K562 (cell line): ENCODE results near the gene AQP9. TPM values are rescaled to one million over a fixed set of nuclear protein-coding genes. Genes with fewer than 3 reads are reported as not detected.

Experiments
- CBFA2T3 ChIP-seq: fragments of 450-650 bp; IDR thresholded peaks from 2 replicates; pipeline ENCODE4 v1.6.1; 2017
- CTBP1 ChIP-seq: fragments of 450-650 bp; IDR thresholded peaks from 2 replicates; pipeline ENCODE4 v1.6.1; 2016; ENCODE audit warnings: borderline replicate concordance
- ELF4 ChIP-seq: fragments of 450-650 bp; formaldehyde crosslinking; IDR thresholded peaks from 2 replicates; pipeline ENCODE4 v1.4.0; 2022; ENCODE audit warnings: missing genetic modification characterization
- FOXJ2 ChIP-seq: fragments of 200-800 bp; sonication (Bioruptor generic); IDR thresholded peaks from 2 replicates; pipeline ENCODE4 v1.6.1; 2016; ENCODE audit warnings: missing genetic modification characterization, missing compliant biosample characterization
- HNRNPL ChIP-seq: fragments of 200-400 bp; formaldehyde crosslinking; IDR thresholded peaks from 2 replicates; pipeline ENCODE4 v1.6.1; 2017; ENCODE audit warnings: low read depth, mild to moderate bottlenecking, low read length
- MCM3 ChIP-seq: fragments of 450-650 bp; IDR thresholded peaks from 2 replicates; pipeline ENCODE4 v1.6.1; 2016
- NELFE ChIP-seq: IDR thresholded peaks from 2 replicates; pipeline ENCODE4 v1.6.1; 2011; ENCODE audit warnings: mild to moderate bottlenecking; ENCODE audit not compliant: insufficient read depth, insufficient read length
- RAD21 ChIP-seq, 2 experiments: fragments of 250-450 bp in 1 of 2; fragments of 450-650 bp in 1 of 2; sonication (Bioruptor Pico) in 1 of 2; formaldehyde crosslinking in 1 of 2; IDR thresholded peaks in 1 of 2; conservative IDR thresholded peaks in 1 of 2; 2 replicates each; pipeline versions ENCODE4 v1.4.0 to v1.8.0; 2020 to 2022; ENCODE audit warnings: mild to moderate bottlenecking in 2 of 2, moderate library complexity in 1 of 2
- SREBF1 ChIP-seq: fragments of 150-350 bp; IDR thresholded peaks from 2 replicates; pipeline ENCODE4 v1.6.1; 2014; ENCODE audit warnings: antibody characterized with exemption, low read depth, low read length, borderline replicate concordance
- ZNF165 ChIP-seq: fragments of 250-450 bp; sonication (Bioruptor Pico); IDR thresholded peaks from 2 replicates; pipeline ENCODE4 v1.4.0; 2020; ENCODE audit warnings: borderline replicate concordance
- ZNF274 ChIP-seq: IDR thresholded peaks from 2 replicates; pipeline ENCODE4 v1.6.1; 2011; ENCODE audit warnings: low read depth, mild to moderate bottlenecking, low read length, moderate library complexity, borderline replicate concordance
- polyA plus RNA-seq, 8 experiments: library from polyadenylated mRNA; depleted of rRNA in 4 of 8; stranded (reverse) in 5 of 8; unstranded in 3 of 8; fragments of >200 nt; fragmentation: Nextera tagmentation in 2 of 8; fragmentation: Illumina TruSeq in 1 of 8; extraction: Ambion mirVana in 2 of 8; extraction: Trizol in 1 of 8; gene quantifications; 2 replicates each; pipeline versions ENCODE4 v1.2.1 to v1.2.3, GENCODE V29; 2011 to 2014; ENCODE audit warnings: inconsistent platforms in 1 of 8, missing spikeins in 1 of 8
- total RNA-seq, 7 experiments: library from RNA; depleted of rRNA in 6 of 7; stranded (reverse); fragments of >200 nt in 6 of 7; fragmentation: Illumina TruSeq in 2 of 7; extraction: Trizol in 2 of 7; gene quantifications; 2 replicates each; pipeline versions ENCODE4 v1.2.1 to v1.2.3, GENCODE V29; 2011 to 2021; ENCODE audit warnings: low replicate concordance in 1 of 7
- TF ChIP-seq, protein P1 (sequence below): fragments of 150-350 bp; IDR thresholded peaks from 2 replicates; pipeline ENCODE4 v1.6.1; 2014; ENCODE audit warnings: low read depth, mild to moderate bottlenecking, low read length, borderline replicate concordance
- TF ChIP-seq, protein P2 (sequence below): fragments of 450-650 bp; formaldehyde crosslinking; IDR thresholded peaks from 2 replicates; pipeline ENCODE4 v1.4.0; 2022; ENCODE audit warnings: missing genetic modification characterization

The AQP9 gene
- total and polyA plus RNA-seq, 9 of the 15 experiments (the other 6 are each of a cell fraction or from before 2014, with no cell fraction given) = 0.04 to 0.33 (median 0.07) TPM; not detected in 4

DNA sequence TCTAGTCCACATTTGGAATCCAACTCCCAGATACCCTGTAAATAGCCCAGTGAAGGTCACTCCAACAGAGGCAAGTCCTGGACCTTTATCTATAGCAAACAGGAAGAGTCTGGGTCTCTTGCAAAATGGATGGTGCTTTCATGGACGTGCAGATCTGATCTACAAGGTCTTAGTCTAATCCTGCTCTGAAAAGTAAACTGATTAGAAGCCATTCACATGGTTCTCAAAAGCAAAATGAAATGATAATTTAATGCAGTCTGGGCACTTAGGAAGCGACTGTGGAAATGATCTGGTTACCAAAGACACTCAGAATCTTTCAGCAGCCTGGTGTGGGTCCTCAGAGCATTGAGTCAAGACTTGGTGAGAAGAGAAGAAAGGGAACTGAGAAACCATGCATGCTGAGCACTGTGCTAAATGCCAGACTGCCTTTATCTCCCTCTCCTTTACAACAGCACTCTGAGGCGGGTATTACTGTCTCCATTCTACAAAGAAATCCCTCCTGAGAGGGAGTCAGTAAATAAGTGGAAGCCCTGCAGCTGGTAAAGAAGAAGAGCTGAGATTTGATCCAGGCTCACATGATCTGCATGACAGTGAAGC, 29.0 kb downstream of the AQP9 start (continued):
- TF ChIP-seq SREBF1 (no peak), FOXJ2 (tag) (no peak), ELF4 (no peak), CTBP1 (peak; percentile 53; the same call in 1 of the 2 replicates), ZNF274 (no peak), MCM3 (no peak), NELFE (no peak), CBFA2T3 (peak; percentile 77), RAD21 (CRISPR knock-in tag; conservative IDR thresholded peaks at IDR 0.05 in 1 of 2, IDR thresholded peaks at IDR 0.05 in 1 of 2) (0 out of 4 replicates have a peak, but pooled peaks of 1 of the 2 experiments have one; percentile 5), ZNF165 (CRISPR knock-in tag) (no peak), HNRNPL (no peak)
- TF ChIP-seq, protein P1, sequence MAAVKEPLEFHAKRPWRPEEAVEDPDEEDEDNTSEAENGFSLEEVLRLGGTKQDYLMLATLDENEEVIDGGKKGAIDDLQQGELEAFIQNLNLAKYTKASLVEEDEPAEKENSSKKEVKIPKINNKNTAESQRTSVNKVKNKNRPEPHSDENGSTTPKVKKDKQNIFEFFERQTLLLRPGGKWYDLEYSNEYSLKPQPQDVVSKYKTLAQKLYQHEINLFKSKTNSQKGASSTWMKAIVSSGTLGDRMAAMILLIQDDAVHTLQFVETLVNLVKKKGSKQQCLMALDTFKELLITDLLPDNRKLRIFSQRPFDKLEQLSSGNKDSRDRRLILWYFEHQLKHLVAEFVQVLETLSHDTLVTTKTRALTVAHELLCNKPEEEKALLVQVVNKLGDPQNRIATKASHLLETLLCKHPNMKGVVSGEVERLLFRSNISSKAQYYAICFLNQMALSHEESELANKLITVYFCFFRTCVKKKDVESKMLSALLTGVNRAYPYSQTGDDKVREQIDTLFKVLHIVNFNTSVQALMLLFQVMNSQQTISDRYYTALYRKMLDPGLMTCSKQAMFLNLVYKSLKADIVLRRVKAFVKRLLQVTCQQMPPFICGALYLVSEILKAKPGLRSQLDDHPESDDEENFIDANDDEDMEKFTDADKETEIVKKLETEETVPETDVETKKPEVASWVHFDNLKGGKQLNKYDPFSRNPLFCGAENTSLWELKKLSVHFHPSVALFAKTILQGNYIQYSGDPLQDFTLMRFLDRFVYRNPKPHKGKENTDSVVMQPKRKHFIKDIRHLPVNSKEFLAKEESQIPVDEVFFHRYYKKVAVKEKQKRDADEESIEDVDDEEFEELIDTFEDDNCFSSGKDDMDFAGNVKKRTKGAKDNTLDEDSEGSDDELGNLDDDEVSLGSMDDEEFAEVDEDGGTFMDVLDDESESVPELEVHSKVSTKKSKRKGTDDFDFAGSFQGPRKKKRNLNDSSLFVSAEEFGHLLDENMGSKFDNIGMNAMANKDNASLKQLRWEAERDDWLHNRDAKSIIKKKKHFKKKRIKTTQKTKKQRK = no peak
- TF ChIP-seq, protein P2, sequence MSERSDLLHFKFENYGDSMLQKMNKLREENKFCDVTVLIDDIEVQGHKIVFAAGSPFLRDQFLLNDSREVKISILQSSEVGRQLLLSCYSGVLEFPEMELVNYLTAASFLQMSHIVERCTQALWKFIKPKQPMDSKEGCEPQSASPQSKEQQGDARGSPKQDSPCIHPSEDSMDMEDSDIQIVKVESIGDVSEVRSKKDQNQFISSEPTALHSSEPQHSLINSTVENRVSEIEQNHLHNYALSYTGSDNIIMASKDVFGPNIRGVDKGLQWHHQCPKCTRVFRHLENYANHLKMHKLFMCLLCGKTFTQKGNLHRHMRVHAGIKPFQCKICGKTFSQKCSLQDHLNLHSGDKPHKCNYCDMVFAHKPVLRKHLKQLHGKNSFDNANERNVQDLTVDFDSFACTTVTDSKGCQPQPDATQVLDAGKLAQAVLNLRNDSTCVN (CRISPR knock-in tag) = no peak
